ENCODE results near the gene CROCC2.

DNA sequence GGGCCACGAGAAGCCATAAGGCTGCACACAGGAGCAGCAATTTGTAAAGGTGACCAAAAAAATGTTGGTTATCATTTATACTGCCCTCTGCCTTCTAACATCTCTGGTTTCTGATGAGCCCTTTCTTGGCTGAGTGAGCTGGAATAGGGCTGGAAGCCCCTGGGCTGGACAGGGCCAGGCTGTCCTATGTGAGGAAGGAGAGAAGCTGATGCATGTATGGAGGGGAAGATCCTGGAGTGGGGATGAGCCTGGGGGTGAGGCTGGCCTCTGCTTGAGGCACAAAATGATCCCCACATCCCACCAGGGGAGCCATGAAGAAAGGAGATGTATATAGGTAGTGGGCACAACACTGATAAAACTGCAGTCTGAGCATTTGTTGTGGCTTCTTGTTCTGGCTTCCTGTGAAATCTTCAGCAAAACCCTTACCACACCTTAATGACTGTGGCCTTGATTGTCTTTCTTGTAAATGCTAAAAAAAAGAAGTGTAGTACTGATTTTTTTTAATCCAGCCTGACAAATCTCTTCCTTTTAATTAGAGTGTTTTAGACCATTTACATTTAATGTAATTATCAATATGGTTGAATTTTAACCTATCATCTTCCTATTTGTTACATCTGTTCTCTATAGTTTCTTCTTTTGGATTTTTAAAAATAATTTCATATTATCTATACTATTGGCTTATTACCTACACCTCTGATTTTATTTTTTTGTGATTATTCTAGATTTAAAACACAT is 97.9 kb downstream of the CROCC2 start:
- TF ChIP-seq CTCF (IDR thresholded peaks at IDR 0.05) (no peak), POLR2A (IDR thresholded peaks at IDR 0.05) (no peak)

All from Peyer's patch (tissue), 4 donors.